ENCODE measurements around the gene KCNMA1.

The KCNMA1 gene

DNA sequence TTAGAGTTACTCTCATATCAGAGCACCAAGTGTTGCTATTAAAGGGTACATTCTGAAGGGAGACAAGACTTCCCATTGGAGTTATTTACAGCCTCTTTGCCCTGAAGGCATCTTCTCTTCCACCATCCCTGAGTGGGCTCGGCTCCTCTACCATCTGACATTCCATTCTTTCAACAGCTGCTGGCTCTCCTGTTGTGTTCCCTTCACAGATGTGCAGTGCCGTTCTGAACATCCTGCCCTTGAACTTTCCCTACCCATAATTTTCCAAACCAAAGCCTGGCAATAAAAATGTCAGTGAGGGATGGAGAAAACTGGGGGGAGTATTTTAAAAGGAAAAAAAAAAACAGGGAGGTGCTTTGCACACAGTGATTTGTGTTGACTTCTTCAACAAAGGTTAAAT, 392.9 kb downstream of the KCNMA1 start:
- DNase-seq (ENCODE audit: low read depth in 2 of 2): no peak

DNA sequence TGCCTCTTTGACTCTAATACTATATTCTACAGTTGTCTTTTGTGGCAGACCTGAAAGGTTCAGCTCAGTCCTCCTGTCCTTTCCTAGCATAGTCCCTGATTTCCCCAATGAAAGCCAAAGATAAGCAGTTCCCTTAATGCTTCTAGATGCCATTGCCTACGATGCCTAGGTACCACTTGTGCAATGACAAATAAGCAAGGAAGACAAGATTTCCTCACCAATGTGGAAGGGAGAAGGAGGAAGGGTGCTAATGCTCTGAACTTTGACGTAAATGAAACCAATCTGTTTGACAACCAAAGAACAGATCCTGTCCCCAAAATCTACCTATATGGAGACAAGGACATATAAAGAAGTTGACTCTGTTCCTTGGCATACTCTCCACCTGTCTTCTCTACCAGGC, 393.3 kb downstream of the KCNMA1 start:
- DNase-seq (ENCODE audit: low read depth in 2 of 2): no peak

DNA sequence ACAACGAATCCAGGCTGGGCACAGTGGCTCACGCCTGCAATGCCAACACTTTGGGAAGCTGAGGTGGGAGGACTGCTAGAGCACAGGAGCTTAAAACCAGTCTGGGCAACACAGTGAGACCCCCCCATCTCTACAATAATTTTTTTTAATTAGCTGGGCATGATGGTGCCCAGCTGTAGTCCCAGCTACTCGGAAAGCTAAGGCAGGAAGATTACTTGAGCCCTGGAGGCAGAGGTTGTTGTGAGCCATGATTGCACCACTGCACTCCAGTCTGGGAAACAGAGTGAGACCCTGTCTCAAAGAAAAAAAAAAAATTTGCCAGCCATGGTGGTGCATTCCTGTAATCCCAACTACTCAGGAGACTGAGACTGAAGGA, 396.3 kb downstream of the KCNMA1 start:
- no peak for DNase-seq (ENCODE audit: low read depth in 2 of 2)

DNA sequence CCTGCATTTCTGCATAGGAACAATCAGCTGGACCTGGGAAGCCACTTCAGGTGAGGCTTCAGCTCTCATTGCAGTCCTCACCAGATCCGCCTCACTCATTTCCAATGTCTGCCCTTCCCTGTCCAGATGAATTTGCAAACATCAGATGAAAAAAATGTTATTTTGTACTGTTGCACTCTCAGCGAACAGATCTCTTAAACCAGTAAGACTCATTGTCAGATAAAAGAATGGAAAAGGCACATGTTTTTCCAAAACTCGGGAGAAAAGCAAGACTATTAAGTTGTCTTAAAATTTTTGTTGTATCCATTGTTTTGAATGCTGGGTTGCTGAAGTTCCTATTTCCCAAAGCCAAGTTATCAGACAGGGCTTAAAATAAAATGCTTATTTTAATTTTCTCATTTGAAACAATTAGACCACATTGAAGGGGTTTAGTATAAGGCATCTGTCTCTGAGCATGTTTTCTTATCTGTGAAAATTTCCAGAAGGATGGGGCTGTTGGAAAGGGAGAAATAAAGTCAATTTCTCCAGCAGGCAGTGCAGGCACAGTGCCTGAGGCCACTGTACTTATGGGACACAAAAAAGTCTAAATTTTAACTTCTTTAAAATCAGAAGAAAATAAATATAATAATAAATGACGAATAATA, 396.8 kb downstream of the KCNMA1 start:
- no peak for DNase-seq (ENCODE audit: low read depth in 2 of 2)

DNA sequence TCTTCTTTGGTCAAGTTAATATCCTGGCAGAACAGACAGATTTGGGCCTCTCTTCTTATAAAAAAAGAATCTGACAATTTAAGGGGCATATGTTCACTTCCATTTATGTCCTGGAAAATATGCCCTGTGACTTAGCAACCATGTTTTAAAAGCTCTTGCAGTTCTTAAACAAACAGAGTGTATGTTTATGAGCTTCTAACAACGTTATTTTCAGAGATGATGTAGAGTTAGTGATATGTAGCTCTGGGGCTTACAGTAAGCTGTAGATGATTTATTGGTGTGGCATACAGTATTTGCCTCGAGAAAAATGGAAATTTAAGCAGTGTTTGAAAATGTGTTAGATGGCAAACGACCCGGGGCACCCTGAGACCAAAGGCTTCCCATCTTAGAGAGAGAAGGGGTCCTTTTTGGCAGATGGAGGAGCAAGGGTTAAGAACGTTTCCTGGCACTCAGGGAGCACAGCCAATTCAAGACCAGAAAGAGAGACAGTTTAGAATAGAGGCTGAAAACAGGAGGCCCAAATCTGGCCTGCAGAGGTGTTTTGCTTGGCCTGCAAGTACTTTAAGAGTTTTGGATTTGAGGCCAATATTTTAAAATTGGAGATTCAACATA, 397.5 kb downstream of the KCNMA1 start:
- DNase-seq (ENCODE audit: low read depth in 2 of 2): no peak

DNA sequence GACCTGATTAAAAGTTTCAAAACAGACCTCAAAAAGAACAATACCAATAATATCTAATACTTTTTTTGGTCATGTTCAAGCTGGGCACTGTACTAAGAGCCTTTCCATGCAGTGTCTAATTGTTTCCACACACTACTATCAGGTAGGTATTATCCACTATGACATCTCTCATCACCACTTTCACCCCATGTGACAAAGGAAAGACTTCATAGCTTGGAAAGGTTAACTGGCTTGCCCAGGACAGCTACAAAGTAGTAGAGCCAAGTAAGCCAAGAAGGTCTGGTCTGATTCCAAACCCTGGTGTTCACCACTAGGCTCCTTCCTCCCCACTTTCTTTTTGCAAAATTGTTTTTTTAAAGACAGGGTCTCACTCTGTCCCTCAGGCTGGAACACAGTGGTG, 400.5 kb downstream of the KCNMA1 start:
- no peak for DNase-seq (ENCODE audit: low read depth in 2 of 2)

DNA sequence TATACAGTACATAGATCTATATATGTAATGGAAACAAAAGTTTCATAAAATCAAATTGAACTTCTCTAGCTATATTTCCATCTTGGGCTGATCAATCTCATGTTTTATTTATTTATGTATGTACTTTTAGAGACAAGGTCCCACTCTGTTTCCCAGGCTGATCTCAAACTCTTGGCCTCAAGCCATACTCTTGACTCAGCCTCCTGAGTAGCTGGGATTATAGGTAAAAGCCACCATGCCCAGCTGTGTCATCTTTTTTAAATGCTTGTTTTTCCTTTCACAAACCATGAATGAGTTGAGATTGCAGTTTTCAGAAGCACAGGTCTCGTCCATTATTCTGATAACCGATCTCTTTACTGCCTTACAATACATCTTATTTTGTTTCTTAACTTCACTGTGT, 400.9 kb downstream of the KCNMA1 start:
- DNase-seq (ENCODE audit: low read depth in 2 of 2): no peak

DNA sequence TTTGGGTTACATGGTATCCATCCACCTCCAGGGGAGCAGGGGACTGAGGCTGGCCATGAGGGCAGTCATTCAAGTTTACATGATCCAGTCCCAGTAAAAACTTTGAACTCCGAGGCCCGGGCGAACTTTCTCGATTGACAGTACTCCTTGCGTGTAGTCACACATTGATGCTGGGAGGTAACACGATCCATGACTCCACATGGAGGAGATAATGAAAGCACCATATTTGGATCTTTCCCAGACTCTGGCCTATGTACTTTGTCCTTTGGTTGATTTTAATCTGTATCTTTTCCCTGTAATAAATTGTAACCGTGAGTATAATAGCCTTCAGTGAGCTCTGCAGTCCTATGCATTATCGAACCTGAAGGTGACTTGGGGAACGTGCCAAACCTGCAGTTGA, 401.6 kb downstream of the KCNMA1 start:
- no peak for DNase-seq (ENCODE audit: low read depth in 2 of 2)

DNA sequence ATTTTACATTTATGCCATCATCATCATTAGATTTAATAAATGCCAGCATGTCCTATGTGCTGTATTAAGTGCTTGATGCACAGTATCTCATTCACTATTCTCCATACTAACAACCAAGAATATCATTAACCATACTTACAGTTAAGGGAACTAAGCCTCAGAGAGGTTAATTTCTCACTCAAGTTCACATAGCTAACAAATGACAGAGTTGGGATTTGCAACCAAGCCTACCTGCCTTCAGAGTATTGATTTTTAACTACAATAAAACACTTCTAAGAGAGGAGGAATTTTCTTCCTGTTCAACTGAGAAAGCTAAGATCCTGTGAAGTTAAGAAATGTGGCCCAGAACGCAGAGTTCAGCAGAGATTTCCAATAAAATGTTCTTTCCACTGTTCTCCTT, 403.0 kb downstream of the KCNMA1 start:
- DNase-seq (ENCODE audit: low read depth in 2 of 2): no peak

DNA sequence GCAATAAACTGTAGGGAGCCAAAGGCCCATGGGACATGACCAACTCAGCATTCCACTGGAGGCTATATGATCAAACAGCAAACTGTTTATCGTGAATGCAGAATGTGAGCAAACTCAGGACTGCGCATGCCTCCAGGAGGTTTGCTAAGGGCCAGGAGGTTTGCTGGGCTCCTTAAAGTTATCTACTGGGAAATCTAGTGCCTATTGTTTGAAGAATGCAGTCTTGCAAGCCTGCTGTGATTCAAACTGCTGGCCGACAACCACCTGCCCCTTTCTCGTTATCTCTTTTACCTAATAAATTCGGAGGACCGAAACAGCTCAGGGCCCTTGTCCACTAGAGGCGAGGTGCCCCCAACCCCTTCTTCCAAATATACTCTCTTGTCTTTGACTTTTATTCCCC, 404.1 kb downstream of the KCNMA1 start:
- no peak for DNase-seq (ENCODE audit: low read depth in 2 of 2)

DNA sequence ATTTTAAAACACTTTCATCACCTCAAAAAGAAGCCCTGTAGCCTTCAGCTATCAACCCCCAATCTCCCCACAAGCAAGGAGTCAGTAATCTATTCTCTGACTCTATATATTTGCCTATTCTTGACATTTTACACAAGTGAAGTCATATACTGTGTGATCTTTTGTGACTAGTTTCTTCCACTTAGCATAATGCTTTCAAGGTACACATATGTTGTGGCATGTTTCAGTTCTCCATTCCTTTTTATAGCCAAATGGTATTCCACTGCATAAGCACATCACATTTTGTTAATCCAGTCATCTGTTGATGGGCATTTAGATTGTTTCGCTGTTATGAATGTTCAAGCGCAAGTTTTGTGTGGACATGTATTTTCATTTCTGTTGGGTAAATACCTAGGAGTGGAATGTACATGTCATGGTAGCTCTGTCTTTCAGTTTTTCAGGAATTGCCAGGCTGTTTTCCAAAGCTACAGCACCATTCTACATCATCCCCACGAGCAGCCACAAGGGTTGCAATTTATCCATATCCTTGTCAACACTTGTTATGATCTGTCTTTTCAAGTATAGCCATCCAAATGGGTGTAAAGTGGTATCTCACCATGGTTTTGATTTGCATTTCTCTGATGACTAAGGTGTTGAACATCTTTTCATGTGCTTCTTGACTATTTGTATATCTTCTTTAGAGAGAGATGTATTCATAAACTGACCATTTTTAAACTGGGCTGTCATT, 405.6 kb downstream of the KCNMA1 start:
- no peak for DNase-seq (ENCODE audit: low read depth in 2 of 2)

DNA sequence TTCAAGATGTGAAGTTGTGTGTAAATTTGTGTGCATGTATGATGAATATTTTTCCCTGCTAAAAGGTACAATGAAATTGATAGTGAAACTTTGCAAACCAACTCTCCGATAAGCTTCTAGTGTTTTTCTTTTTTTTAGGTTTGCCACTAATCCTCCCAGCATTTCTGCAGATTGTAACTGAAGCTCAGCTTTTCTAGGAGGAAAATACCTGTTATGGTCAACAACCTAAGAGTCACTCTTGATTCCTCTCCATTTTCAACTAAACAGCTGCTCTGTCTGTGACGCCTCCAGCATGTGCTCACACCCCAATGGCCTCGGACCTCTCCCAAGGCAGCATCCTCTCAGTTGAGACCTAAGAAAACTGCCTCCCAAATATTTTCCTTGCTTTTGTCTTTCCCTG, 406.2 kb downstream of the KCNMA1 start:
- DNase-seq (ENCODE audit: low read depth in 2 of 2): no peak

DNA sequence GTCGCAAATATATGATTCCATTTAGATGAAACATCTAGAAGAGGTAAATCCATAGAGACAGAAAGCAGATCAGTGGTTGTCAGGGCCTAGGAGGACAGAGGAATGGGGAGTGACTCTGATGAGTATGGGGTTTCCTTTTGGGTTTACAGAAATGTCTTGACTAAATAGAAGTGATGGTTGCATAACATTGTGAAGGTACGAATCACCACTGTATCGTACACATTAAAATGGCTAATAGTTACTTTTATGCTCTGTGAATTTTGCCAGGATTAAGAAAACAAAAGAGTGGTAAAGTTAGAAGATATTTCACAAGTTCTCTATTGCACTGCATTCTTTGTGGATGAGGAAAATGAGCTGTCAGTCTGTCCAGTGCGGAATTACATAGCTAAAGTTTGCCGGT, 407.4 kb downstream of the KCNMA1 start:
- no peak for DNase-seq (ENCODE audit: low read depth in 2 of 2)

DNA sequence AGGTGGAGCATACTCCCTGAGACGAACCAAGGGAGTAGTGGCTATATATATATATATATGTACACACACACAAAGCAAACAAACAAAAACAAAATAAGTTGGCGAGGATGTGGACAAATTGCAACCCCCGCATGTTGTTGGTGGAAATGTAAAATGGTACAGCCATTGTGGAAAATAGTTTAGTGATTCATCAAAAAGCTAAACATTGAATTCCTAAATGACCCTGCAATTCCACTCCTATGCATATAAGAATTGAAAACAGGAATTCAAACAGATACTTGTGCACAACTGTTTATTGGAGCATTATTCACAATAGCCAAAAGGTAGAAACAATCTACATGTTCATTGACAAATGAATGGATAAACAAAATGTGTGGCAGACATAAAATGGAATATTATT, 407.9 kb downstream of the KCNMA1 start:
- DNase-seq (ENCODE audit: low read depth in 2 of 2): no peak

DNA sequence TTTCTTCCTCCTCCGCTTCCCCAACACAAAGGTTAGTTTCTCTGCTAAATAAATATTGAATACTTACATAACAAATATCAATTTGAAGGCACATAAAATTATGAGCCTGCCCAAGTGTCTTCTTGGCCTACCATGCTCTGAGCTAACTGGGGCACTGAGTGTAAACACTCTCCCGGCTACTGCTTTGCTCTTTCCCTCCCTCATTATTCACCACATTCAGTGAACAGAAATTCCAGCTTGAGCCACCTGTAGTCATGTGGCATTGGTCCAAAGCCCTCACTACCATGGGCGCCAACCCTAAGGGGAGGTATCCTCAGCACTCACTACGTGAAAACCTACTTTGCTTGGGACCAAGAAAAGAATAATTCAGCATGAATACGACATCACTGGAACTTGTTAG, 409.0 kb downstream of the KCNMA1 start:
- no peak for DNase-seq (ENCODE audit: low read depth in 2 of 2)

DNA sequence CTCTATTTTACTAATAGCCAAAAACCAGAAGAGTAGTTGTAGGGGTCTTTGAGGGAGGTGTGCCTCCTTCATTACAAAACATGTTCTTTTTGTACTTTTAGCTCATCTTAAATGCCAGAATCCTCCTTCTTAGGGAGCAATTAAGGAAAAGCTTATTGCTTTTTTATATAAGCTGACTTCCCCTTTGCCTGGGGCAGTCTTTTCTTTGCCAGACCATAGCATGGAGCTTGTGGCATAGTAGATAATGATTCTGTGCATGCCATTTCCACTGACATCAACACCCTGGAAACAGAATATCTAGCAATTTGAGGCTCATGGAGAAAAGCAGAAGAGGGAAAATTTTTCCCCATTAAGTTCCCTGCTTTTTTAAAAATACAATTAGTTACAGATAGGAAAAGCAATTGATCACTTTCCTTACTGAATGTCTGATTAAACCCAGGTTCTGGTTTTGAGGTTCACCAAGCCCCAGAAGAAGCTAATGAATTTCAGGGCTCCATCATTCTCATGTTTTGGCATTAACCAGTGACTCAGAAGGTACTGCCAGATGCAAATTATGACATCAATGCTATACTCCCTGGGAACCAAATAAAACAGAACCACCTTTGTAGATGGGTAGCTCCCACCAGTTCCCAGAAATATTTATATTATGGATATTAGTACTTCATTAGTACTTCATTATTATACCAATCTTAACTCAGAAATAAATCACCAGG, 410.6 kb downstream of the KCNMA1 start:
- no peak for DNase-seq (ENCODE audit: low read depth in 2 of 2)

DNA sequence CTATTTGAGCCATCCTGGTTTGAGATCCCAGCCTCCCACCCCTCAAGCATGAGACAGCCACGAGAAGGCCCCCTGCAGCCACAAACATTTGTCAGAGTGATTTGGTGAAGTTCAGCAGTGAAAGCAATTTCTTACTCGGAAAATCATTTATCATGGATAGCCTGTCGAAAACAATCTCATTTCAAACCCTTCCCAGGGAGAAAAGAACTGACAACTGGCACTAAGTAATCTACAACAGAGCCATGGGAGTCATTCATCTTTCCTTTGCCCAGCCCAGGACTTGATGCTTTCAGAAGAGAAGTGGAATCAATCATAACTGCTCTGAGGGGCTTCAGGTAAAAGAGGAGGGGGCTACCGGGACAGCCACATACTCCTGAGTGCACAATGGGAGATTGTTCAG, 411.2 kb downstream of the KCNMA1 start:
- no peak for DNase-seq (ENCODE audit: low read depth in 2 of 2)

DNA sequence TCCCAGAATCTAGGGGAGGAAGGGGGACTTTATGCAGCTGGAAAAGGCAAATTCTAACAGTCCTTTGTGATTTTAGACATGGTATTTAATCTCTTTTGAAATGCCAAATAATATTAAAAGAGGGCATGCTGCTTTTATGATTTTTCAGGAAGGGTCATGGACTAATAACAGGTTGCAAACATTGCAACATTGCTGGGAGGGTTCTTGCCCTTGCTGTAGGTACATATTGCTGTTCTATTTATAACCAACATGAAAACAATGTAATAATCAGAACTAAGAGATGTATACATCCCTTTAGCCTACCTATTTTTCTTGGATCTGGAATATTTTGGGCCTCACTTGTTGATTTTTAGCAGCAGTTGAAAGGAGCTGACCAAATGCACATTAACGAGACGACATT, 411.6 kb downstream of the KCNMA1 start:
- no peak for DNase-seq (ENCODE audit: low read depth in 2 of 2)

DNA sequence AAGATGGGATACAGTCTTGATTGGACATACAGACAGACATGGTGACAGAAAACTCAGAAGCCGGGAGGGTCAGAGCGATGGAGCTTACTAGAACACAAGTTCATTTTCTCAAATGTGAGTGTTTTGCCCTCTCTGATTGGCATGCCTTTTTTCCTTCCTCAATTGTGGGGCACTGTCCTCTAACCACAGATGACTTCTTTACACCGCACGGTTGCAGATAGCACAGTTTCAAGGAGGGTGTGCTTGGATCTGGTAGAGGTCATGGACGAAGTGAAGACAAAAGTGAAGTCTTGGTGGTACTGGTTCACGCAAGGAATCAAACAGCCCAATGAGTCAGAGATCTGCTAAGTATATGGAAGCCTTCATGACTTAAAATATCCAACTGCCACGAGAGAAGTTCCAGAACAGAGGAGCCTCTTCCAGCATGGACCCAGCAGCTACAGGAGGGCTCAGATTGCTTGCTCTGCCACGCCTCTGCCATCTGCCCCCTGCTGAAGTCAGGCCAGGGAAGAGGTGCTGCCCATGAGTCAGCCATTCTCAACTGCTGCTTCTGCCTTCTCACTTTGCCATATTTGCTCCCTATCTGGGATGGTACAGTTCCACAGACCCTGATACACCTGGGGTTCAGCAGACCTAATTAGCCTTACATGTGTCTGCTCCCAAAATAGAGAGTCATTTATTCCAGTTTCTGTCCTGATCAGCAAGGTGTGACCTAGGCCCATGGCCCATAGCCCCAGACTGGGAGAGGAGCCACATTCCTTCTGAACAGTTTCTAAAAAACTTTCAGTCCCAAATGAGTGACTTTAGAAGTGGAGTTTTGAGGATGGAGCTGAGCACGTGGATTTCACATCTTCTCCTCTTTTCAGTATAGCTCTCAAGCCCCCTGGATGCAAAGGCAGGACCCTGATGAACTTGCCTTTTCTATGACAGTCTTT, 413.8 kb downstream of the KCNMA1 start:
- DNase-seq (ENCODE audit: low read depth in 2 of 2): no peak

DNA sequence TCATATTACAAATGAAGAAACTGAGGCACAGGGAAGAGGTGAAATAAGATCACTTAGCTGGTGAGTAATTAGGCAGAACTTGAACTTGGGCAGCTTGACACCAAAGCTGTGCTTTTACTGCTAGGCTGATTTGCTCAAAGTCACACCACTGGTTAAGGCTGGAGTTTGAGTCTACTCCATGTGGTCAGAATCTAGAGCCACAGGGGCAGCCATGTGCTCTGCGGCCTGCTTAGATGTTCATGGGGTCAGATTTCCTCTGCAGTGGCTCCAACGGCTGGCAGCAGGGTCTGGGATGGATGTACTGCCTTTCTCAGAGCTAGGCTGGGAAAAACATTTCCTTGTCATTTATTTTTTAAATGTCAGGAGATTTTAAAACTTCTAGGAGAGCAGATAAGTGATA, 417.5 kb downstream of the KCNMA1 start:
- DNase-seq (ENCODE audit: low read depth in 2 of 2): no peak

DNA sequence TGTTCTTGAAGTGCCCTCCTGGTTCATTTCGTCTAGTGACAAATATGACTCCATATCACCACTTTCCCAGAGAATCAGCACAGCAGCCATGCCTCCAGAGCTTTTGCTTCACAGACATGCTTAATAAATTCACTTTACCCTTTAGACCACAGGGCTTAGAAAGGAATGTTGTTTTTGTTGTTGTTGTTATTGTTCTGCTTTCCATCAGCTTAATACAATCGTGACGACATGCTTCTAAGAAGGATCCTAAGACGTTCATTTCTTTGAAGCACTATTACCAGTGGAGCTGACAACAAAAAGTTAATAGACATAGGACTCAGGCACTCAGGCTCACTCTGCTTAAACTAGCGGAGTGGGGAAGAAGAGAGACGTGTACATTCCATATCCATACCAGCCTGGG, 418.6 kb downstream of the KCNMA1 start:
- no peak for DNase-seq (ENCODE audit: low read depth in 2 of 2)

DNA sequence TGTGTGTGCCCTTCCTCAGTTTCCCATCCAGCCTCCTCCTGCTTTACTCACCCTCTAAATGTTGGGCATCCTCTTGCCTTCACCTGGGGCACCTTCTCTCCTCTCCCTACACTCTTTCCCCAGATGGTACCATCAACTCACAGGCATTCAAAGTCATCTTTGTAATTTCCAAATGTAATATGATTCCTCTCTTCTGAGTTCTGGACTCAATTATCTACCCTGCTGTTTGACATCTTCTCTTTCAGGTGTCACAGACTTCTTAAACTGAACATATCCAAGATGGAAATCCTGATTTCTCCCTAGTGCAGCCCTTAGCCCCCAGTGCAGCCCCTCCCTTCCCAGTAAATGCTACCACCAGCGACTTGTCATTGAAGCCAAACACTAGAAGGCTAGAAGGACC, 422.8 kb downstream of the KCNMA1 start:
- DNase-seq (ENCODE audit: low read depth in 2 of 2): no peak

Data from stimulated activated CD8-positive, alpha-beta memory T cell treated with anti-CD3 and anti-CD28 coated beads, Interleukin-2, amount 100 ng/mL, for 48 hours (primary cell).